H1 (cell line): ENCODE results near the gene C2CD4C. TPM values are rescaled to one million over a fixed set of nuclear protein-coding genes. Genes with fewer than 3 reads are reported as not detected.

Experiments used
- CTCF ChIA-PET: fragments of 300-600 bp; sonication (Branson Sonifier 250); formaldehyde crosslinking; loops from one replicate; lab custom pipeline; 2021; ENCODE audit not compliant: partially characterized antibody; lab: Charles Lee
- POLR2A ChIA-PET: fragments of 300-600 bp; sonication (Branson Sonifier 250); formaldehyde crosslinking; loops from one replicate; lab custom pipeline; 2021; ENCODE audit warnings: inconsistent platforms; ENCODE audit not compliant: partially characterized antibody; lab: Charles Lee
- DNase-seq, 2 experiments: peaks; one replicate each; pipeline versions ENCODE4 v3.0.0 to v3.0.0-alpha.2; 2010 to 2022; ENCODE audit warnings: low spot score in 2 of 2, low read depth in 1 of 2, mixed read lengths in 1 of 2
- FAIRE-seq: peaks from 2 replicates; lab custom pipeline; 2011; peaks lifted over from hg19 to GRCh38; lab: Jason Lieb, UNC
- H2AFZ ChIP-seq: 2 replicates; pipeline ENCODE4 v1.8.1; 2012; ENCODE audit warnings: low read length, inconsistent platforms
- H2AK5ac ChIP-seq: 2 replicates; pipeline ENCODE4 v1.6.1; 2013; ENCODE audit warnings: low read depth, low read length
- H2BK120ac ChIP-seq: replicated peaks from 2 replicates; pipeline ENCODE3; 2013; ENCODE audit warnings: low read depth, low read length, inconsistent platforms
- H2BK12ac ChIP-seq: 2 replicates; pipeline ENCODE4 v1.6.1; 2013; ENCODE audit warnings: low read depth, low read length
- H2BK15ac ChIP-seq: 2 replicates; pipeline ENCODE4 v1.6.1; 2013; ENCODE audit warnings: low read length
- H2BK20ac ChIP-seq: 2 replicates; pipeline ENCODE4 v1.6.1; 2013; ENCODE audit warnings: low read length
- H2BK5ac ChIP-seq: 2 replicates; pipeline ENCODE4 v1.6.1; 2013; ENCODE audit warnings: low read depth, low read length
- H3K14ac ChIP-seq: 2 replicates; pipeline ENCODE4 v1.6.1; 2013; ENCODE audit warnings: inconsistent platforms; ENCODE audit not compliant: insufficient read length
- H3K18ac ChIP-seq: 2 replicates; pipeline ENCODE4 v1.6.1; 2013; ENCODE audit warnings: low read length; ENCODE audit errors: extremely low read depth
- H3K23ac ChIP-seq: 2 replicates; pipeline ENCODE4 v1.6.1; 2013; ENCODE audit warnings: inconsistent platforms; ENCODE audit not compliant: insufficient read length
- H3K23me2 ChIP-seq: 2 replicates; pipeline ENCODE4 v1.6.1; 2013; ENCODE audit warnings: low read depth, low read length
- H3K27ac ChIP-seq: 2 replicates; pipeline ENCODE4 v1.6.1; 2011; ENCODE audit warnings: low read depth, low read length, inconsistent platforms
- H3K27me3 ChIP-seq, 4 experiments: replicated peaks in 1 of 4; 1 replicate in 1 of 4; 2 replicates in 3 of 4; pipeline versions ENCODE4 v1.6.1 to v1.8.1; 2011 to 2013; ENCODE audit warnings: low read length in 3 of 4, mild to moderate bottlenecking in 3 of 4, inconsistent platforms in 2 of 4, mixed read lengths in 2 of 4, moderate library complexity in 1 of 4; ENCODE audit not compliant: control insufficient read depth in 3 of 4, insufficient read depth in 3 of 4; ENCODE audit errors: extremely low read depth in 1 of 4
- H3K36me3 ChIP-seq, 4 experiments: 2 replicates each; pipeline versions ENCODE4 v1.6.1 to v1.8.1; 2011 to 2013; ENCODE audit warnings: mild to moderate bottlenecking in 4 of 4, low read length in 3 of 4, moderate library complexity in 2 of 4, control low read depth in 1 of 4, inconsistent platforms in 1 of 4; ENCODE audit not compliant: insufficient read depth in 4 of 4, control insufficient read depth in 2 of 4
- H3K4ac ChIP-seq: replicated peaks from 2 replicates; pipeline ENCODE3; 2013; ENCODE audit warnings: low read length, low read depth, mixed read lengths, inconsistent platforms; ENCODE audit not compliant: insufficient read length
- H3K4me1 ChIP-seq, 4 experiments: replicated peaks in 1 of 4; 1 replicate in 1 of 4; 2 replicates in 3 of 4; pipeline versions ENCODE4 v1.6.1 to v1.8.1; 2011 to 2013; ENCODE audit warnings: low read length in 3 of 4, inconsistent platforms in 2 of 4, mixed read lengths in 1 of 4; ENCODE audit not compliant: insufficient read depth in 4 of 4, control insufficient read depth in 3 of 4
- H3K4me2 ChIP-seq, 2 experiments: 2 replicates each; pipeline versions ENCODE4 v1.6.1 to v1.8.1; 2011 to 2013; ENCODE audit warnings: low read depth in 2 of 2, low read length in 2 of 2, control low read depth in 1 of 2, inconsistent platforms in 1 of 2, mild to moderate bottlenecking in 1 of 2; ENCODE audit not compliant: insufficient read depth in 1 of 2
- H3K4me3 ChIP-seq, 4 experiments: fragments of 200-600, 300-600 bp in 1 of 4; sonication (generic), shearing (Covaris generic), sonication (Bioruptor Twin) in 1 of 4; 2 replicates each; pipeline versions ENCODE4 v1.5.1 to v1.8.1; 2011 to 2016; ENCODE audit warnings: low read length in 4 of 4, low read depth in 3 of 4, control low read depth in 2 of 4, inconsistent platforms in 2 of 4, mild to moderate bottlenecking in 2 of 4, mixed read lengths in 1 of 4, moderate library complexity in 1 of 4; ENCODE audit not compliant: insufficient read depth in 2 of 4; ENCODE audit errors: extremely low read depth in 1 of 4
- H3K56ac ChIP-seq: replicated peaks from 2 replicates; pipeline ENCODE3; 2013; ENCODE audit warnings: low read depth, mild to moderate bottlenecking, mixed read lengths, low read length, inconsistent platforms; ENCODE audit not compliant: insufficient read length
- H3K79me1 ChIP-seq: 2 replicates; pipeline ENCODE4 v1.6.1; 2013; ENCODE audit warnings: low read depth, low read length, control low read depth
- H3K79me2 ChIP-seq, 2 experiments: 2 replicates each; pipeline versions ENCODE4 v1.6.1 to v1.8.1; 2012 to 2013; ENCODE audit warnings: low read length in 2 of 2, mild to moderate bottlenecking in 2 of 2, inconsistent platforms in 1 of 2; ENCODE audit not compliant: insufficient read depth in 2 of 2, control insufficient read depth in 1 of 2
- H3K9ac ChIP-seq, 4 experiments: replicated peaks in 1 of 4; 1 replicate in 1 of 4; 2 replicates in 3 of 4; pipeline versions ENCODE4 v1.6.1 to v1.8.1; 2011 to 2013; ENCODE audit warnings: low read depth in 3 of 4, low read length in 3 of 4, control low read depth in 2 of 4, mild to moderate bottlenecking in 2 of 4, moderate library complexity in 2 of 4, inconsistent platforms in 1 of 4; ENCODE audit errors: extremely low read depth in 1 of 4
- H3K9me3 ChIP-seq, 2 experiments: 2 replicates each; pipeline versions ENCODE4 v1.6.1 to v1.8.1; 2012 to 2013; ENCODE audit warnings: mild to moderate bottlenecking in 2 of 2, moderate library complexity in 2 of 2, control low read depth in 1 of 2, inconsistent platforms in 1 of 2, low read depth in 1 of 2, low read length in 1 of 2, mixed read lengths in 1 of 2; ENCODE audit not compliant: insufficient read depth in 2 of 2
- H4K20me1 ChIP-seq, 2 experiments: replicated peaks in 1 of 2; 2 replicates each; pipeline versions ENCODE3 to v1.8.1; 2011 to 2013; ENCODE audit warnings: inconsistent platforms in 2 of 2, low read length in 2 of 2, mild to moderate bottlenecking in 1 of 2; ENCODE audit not compliant: insufficient read depth in 2 of 2, control insufficient read depth in 1 of 2
- H4K5ac ChIP-seq: 2 replicates; pipeline ENCODE4 v1.6.1; 2013; ENCODE audit warnings: low read length, low read depth, mixed read lengths, inconsistent platforms; ENCODE audit not compliant: insufficient read length
- H4K8ac ChIP-seq: 2 replicates; pipeline ENCODE4 v1.8.0; 2013; ENCODE audit warnings: mild to moderate bottlenecking, moderate library complexity, low read length, inconsistent platforms; ENCODE audit not compliant: insufficient read depth; ENCODE audit errors: extremely low read depth
- H4K91ac ChIP-seq: replicated peaks from 2 replicates; pipeline ENCODE3; 2013; ENCODE audit warnings: low read length, mixed read lengths, inconsistent platforms; ENCODE audit not compliant: insufficient read length
- BACH1 ChIP-seq: IDR thresholded peaks from 2 replicates; pipeline ENCODE4 v1.6.1; 2012; ENCODE audit warnings: low read length, improper control_type of control experiment
- FOSL1 ChIP-seq: IDR thresholded peaks from 2 replicates; pipeline ENCODE4 v1.6.1; 2011; ENCODE audit warnings: mild to moderate bottlenecking, low read depth, low read length, moderate library complexity; ENCODE audit not compliant: insufficient read depth
- KDM4A ChIP-seq: IDR thresholded peaks from one replicate; pipeline ENCODE4 v1.7.1; 2012; ENCODE audit warnings: low read depth, mild to moderate bottlenecking, moderate library complexity, low read length, inconsistent platforms; ENCODE audit not compliant: severe bottlenecking
- RBBP5 ChIP-seq: IDR thresholded peaks from 2 replicates; pipeline ENCODE4 v1.7.1; 2012; ENCODE audit warnings: low read depth, mild to moderate bottlenecking, inconsistent platforms, low read length, moderate library complexity, borderline replicate concordance
- RFX5 ChIP-seq: IDR thresholded peaks from 2 replicates; pipeline ENCODE4 v1.6.1; 2011; ENCODE audit warnings: low read depth, low read length, improper control_type of control experiment, borderline replicate concordance
- RXRA ChIP-seq: IDR thresholded peaks from 2 replicates; pipeline ENCODE4 v1.6.1; 2011; ENCODE audit warnings: low read depth, mild to moderate bottlenecking, low read length, moderate library complexity; ENCODE audit not compliant: insufficient read depth
- SIX5 ChIP-seq: IDR thresholded peaks from 2 replicates; pipeline ENCODE4 v1.6.1; 2011; ENCODE audit warnings: mild to moderate bottlenecking, low read depth, low read length
- SP4 ChIP-seq: IDR thresholded peaks from 2 replicates; pipeline ENCODE4 v1.6.1; 2012; ENCODE audit warnings: low read length, inconsistent platforms
- TAF7 ChIP-seq: optimal IDR thresholded peaks from 2 replicates; pipeline ENCODE3; 2011; ENCODE audit warnings: low read depth, mild to moderate bottlenecking, inconsistent platforms, low read length, moderate library complexity, borderline replicate concordance
- WGBS, 2 experiments: shearing (Covaris generic) in 1 of 2; methylation state at CpG; one replicate each; pipeline versions ENCODE4 v1.1.6 to v1.1.7; 2013 to 2015; ENCODE audit warnings: low lambda C conversion rate in 2 of 2, mixed read lengths in 2 of 2, inconsistent platforms in 1 of 2, low coverage in 1 of 2, missing lambda C conversion rate in 1 of 2; ENCODE audit not compliant: insufficient replicate concordance in 2 of 2, insufficient coverage in 1 of 2, insufficient read length in 1 of 2; ENCODE audit errors: extremely low coverage in 1 of 2, missing lambda C conversion rate in 1 of 2; 5-methylcytosine and 5-hydroxymethylcytosine counted together
- polyA plus RNA-seq, 7 experiments: library from polyadenylated mRNA; depleted of rRNA in 3 of 7; stranded (reverse) in 5 of 7; unstranded in 2 of 7; fragments of >200 nt in 5 of 7; fragments of 200-250 nt in 2 of 7; gene quantifications; 1 replicate in 5 of 7; 2 replicates in 1 of 7; 4 replicates in 1 of 7; pipeline versions ENCODE4 v1.2.1 to v1.2.3, GENCODE V29; 2011 to 2013; ENCODE audit warnings: missing spikeins in 2 of 7, mixed read lengths in 2 of 7
- total RNA-seq: library from RNA; stranded (reverse); fragmentation: NEBNext Ultra II Directional; extraction: Animal tissue kit (Norgen Biotek cat#: 25700); gene quantifications from 2 replicates; pipeline ENCODE4 v1.2.1, GENCODE V29; 2021
- TF ChIP-seq, protein P1 (sequence below): IDR thresholded peaks from 2 replicates; pipeline ENCODE4 v1.6.1; 2011; ENCODE audit warnings: low read depth, mild to moderate bottlenecking, low read length; ENCODE audit not compliant: insufficient read depth
- TF ChIP-seq, protein P2 (sequence below): IDR thresholded peaks from 2 replicates; pipeline ENCODE4 v1.6.1; 2012; ENCODE audit warnings: inconsistent platforms

Gene C2CD4C
- total and polyA plus RNA-seq, 2 of the 8 experiments (the other 6 are each of a cell fraction or from before 2014, with no cell fraction given), result 3.8 to 6.3 TPM

DNA sequence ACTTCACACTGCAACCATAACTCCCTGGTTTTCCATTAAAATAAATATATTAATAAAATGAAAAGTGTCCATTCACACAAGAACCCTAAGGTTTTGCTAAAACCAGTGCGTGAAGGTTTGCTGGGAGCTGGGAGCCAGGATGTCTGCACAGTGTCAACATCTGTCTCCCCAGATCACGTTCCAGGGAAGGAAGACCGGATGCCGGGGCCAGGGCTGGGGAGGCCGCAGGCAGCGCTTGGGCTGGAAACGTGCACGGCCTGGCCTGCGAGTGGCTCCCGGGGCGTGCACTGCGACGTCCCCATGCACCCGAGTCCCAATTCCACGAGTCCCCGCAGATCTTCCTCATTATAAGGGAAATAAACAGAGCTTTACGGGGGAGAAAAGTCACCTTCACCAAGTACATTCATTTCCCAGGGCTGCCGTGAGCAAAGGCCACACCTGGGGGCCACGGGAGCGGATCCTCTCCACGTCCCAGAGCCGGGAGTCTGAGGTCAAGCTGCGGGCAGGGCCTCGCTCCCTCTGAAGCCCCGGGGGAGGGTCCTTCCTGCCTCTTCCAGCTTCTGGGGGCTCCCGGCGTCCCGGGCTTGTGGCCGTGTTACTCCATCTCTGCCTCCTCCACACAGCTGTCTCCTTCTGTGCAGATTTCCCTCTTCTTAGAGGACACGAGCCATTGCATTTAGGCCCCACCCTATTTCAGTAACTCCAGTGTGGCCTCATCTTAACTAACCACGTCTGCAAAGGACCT, 39.0 kb upstream of the C2CD4C start:
- no peaks in the 10 kb centered on the region for H3K79me1 ChIP-seq
- H3K27me3 ChIP-seq, result no peaks in the 10 kb centered on the region
- 89% methylated on average over 31 of the region's 31 CpGs; no CpG with 5 or more reads in 1 of the 2 experiments for WGBS, 2 experiments
- CTCF ChIA-PET, result interaction anchor here (1.8 kb wide), 1 partner anchor 85 kb away, joined by 4 read pairs; no protein-coding TSS in a partner anchor
- H3K4me3 ChIP-seq, result no peak overlapping the region
- H3K9ac ChIP-seq, result no peak overlapping the region
- peaks cover 11% of the 10 kb centered on the region; the same call in 1 of the 2 replicates for H3K23me2 ChIP-seq
- no peak overlapping the region for H4K8ac ChIP-seq
- H4K20me1 ChIP-seq, result peaks cover 0 to under 1% of the 10 kb centered on the region in 2 experiments
- no peak overlapping the region for H3K4ac ChIP-seq
- no peak overlapping the region for H2BK15ac ChIP-seq
- no peak for DNase-seq
- no peak overlapping the region for H3K27ac ChIP-seq
- no peak overlapping the region for H2AFZ ChIP-seq
- no peak overlapping the region for H3K56ac ChIP-seq
- H2AK5ac ChIP-seq, result no peak overlapping the region
- H3K9me3 ChIP-seq, result peaks cover 12% of the 10 kb centered on the region in 2 experiments; a peak in 3 of 4 replicates
- POLR2A ChIA-PET, result interaction anchor here (1.2 kb wide), 1 partner anchor 19 kb away, joined by 3 read pairs; no protein-coding TSS in a partner anchor
- no peak overlapping the region for H2BK20ac ChIP-seq
- no peak overlapping the region for H2BK5ac ChIP-seq
- no peaks in the 10 kb centered on the region for H3K4me1 ChIP-seq
- H2BK12ac ChIP-seq, result no peak overlapping the region
- no peak overlapping the region for H4K5ac ChIP-seq
- no peak overlapping the region for H2BK120ac ChIP-seq
- no peak overlapping the region for H3K14ac ChIP-seq
- H3K18ac ChIP-seq, result no peak overlapping the region
- FAIRE-seq, result no peak
- no peak overlapping the region for H3K4me2 ChIP-seq
- H3K79me2 ChIP-seq, result no peaks in the 10 kb centered on the region
- H3K36me3 ChIP-seq, result no peaks in the 10 kb centered on the region
- no peak overlapping the region for H3K23ac ChIP-seq
- H4K91ac ChIP-seq, result no peak overlapping the region
- TF ChIP-seq SP4 (no peak), KDM4A (no peak), RXRA (no peak), FOSL1 (no peak), RFX5 (no peak), SIX5 (no peak), RBBP5 (no peak), TAF7 (no peak), BACH1 (no peak)
- TF ChIP-seq, protein P1, sequence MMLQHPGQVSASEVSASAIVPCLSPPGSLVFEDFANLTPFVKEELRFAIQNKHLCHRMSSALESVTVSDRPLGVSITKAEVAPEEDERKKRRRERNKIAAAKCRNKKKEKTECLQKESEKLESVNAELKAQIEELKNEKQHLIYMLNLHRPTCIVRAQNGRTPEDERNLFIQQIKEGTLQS, result no peak
- TF ChIP-seq, protein P2, sequence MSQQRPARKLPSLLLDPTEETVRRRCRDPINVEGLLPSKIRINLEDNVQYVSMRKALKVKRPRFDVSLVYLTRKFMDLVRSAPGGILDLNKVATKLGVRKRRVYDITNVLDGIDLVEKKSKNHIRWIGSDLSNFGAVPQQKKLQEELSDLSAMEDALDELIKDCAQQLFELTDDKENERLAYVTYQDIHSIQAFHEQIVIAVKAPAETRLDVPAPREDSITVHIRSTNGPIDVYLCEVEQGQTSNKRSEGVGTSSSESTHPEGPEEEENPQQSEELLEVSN, result no peak
